ENCODE results near the gene NAP1L1. TPM values are rescaled to one million over a fixed set of nuclear protein-coding genes. Genes with fewer than 3 reads are reported as not detected.

NAP1L1 gene
- total RNA-seq, 1 experiment from 2014 or later, result 946 TPM

GRCh38 chr12:76020731-76021672 lies 63.5 kb downstream of the NAP1L1 start:
- ChIA-PET CTCF (interaction anchor here (1.3 kb wide), 1 partner anchor 93 kb away, joined by 3 read pairs; no protein-coding TSS in a partner anchor), POLR2A (interaction anchor here (0.6 kb wide), 1 partner anchor 395 kb away, joined by 3 read pairs; no protein-coding TSS in a partner anchor)
- Mint-ChIP-seq H3K27me3 (ENCODE audit: low read depth) (no peaks in the 10 kb centered on the region), H3K9me3 (no peaks in the 10 kb centered on the region), H3K4me1 (peaks cover 51% of the 10 kb centered on the region), H3K36me3 (no peaks in the 10 kb centered on the region), H3K4me3 (no peak overlapping the region), H3K27ac (peak overlapping the region; percentile 77)
- no peak for ATAC-seq
- DNase-seq (ENCODE audit: low spot score), result no peak
- TF ChIP-seq E2F1 (CRISPR knock-in tag; IDR thresholded peaks at IDR 0.05), result no peak
- no peak for TF ChIP-seq AFF4 (CRISPR knock-in tag; IDR thresholded peaks at IDR 0.05; ENCODE audit: borderline replicate concordance)
- no peak for TF ChIP-seq MAX (CRISPR knock-in tag; IDR thresholded peaks at IDR 0.05)
- TF ChIP-seq PRRX2 (CRISPR knock-in tag; IDR thresholded peaks at IDR 0.05), result no peak
- no peak for TF ChIP-seq ZNF232 (CRISPR knock-in tag; IDR thresholded peaks at IDR 0.05)
- TF ChIP-seq GTF2I (CRISPR knock-in tag; conservative IDR thresholded peaks at IDR 0.05), result no peak
- TF ChIP-seq EMX1 (CRISPR knock-in tag; IDR thresholded peaks at IDR 0.05), result no peak
- no peak for TF ChIP-seq ATF2 (CRISPR knock-in tag; IDR thresholded peaks at IDR 0.05; ENCODE audit: borderline replicate concordance, low read depth)
- no peak for TF ChIP-seq SMAD3 (CRISPR knock-in tag; IDR thresholded peaks at IDR 0.05; ENCODE audit: borderline replicate concordance)
- no peak for TF ChIP-seq FOXP1 (CRISPR knock-in tag; IDR thresholded peaks at IDR 0.05; ENCODE audit: borderline replicate concordance)
- no peak for TF ChIP-seq ZNF121 (CRISPR knock-in tag; IDR thresholded peaks at IDR 0.05)
- TF ChIP-seq SP1 (CRISPR knock-in tag; conservative IDR thresholded peaks at IDR 0.05), result no peak
- TF ChIP-seq ZNF396 (CRISPR knock-in tag; IDR thresholded peaks at IDR 0.05; ENCODE audit: borderline replicate concordance), result no peak

- ChIA-PET CTCF (no interaction called here), POLR2A (interaction anchor here (0.6 kb wide), 1 partner anchor 394 kb away, joined by 3 read pairs; no protein-coding TSS in a partner anchor)
- Mint-ChIP-seq H3K36me3 (no peaks in the 10 kb centered on the region), H3K9me3 (no peaks in the 10 kb centered on the region), H3K4me1 (peaks cover 50% of the 10 kb centered on the region), H3K27ac (peak overlapping the region; percentile 71), H3K27me3 (ENCODE audit: low read depth) (no peaks in the 10 kb centered on the region), H3K4me3 (no peak overlapping the region)
- peak; percentile 52 for ATAC-seq
- DNase-seq (ENCODE audit: low spot score), result no peak
- no peak for TF ChIP-seq NFYB (CRISPR knock-in tag; conservative IDR thresholded peaks at IDR 0.05; ENCODE audit: low read depth)
- no peak for TF ChIP-seq ATF3 (CRISPR knock-in tag; conservative IDR thresholded peaks at IDR 0.05)
- no peak for TF ChIP-seq IRF2 (CRISPR knock-in tag; IDR thresholded peaks at IDR 0.05; ENCODE audit: borderline replicate concordance, low read depth)
- no peak for TF ChIP-seq PRDM15 (CRISPR knock-in tag; IDR thresholded peaks at IDR 0.05)
- no peak for TF ChIP-seq NFATC4 (CRISPR knock-in tag; IDR thresholded peaks at IDR 0.05)
- TF ChIP-seq ATF6 (CRISPR knock-in tag; IDR thresholded peaks at IDR 0.05), result no peak
- no peak for TF ChIP-seq SP1 (CRISPR knock-in tag; conservative IDR thresholded peaks at IDR 0.05)
These were observed 64.2 kb downstream of the NAP1L1 start for GRCh38 chr12:76020281-76020680.

Data from WTC11 (cell line).